NT2/D1 (cell line): ENCODE measurements around the gene PSG3.
"Not testable (repeated sequence)": the region's sequence is repeated elsewhere in the genome, so short reads cannot be mapped to it uniquely, and the experiment has no call there.

Source experiments
- SUZ12 ChIP-seq: IDR thresholded peaks from 2 replicates; pipeline ENCODE4 v1.6.1; 2011; ENCODE audit not compliant: insufficient read length, insufficient read depth; ENCODE audit errors: extremely low read depth
- ZNF274 ChIP-seq: IDR thresholded peaks from 2 replicates; pipeline ENCODE4 v1.6.1; 2011; ENCODE audit warnings: mild to moderate bottlenecking, low read depth, low read length

GRCh38 chr19:42737581-42738011 lies 2.7 kb downstream of the PSG3 start:
- TF ChIP-seq SUZ12, ZNF274: not testable (repeated sequence)
